Stimulated activated naive B cell treated with anti-CD40 and anti-IgM and Interleukin-4, amounts not matched to agents 10 μg/mL and 1 μg/mL and 100 μg/mL, for 72 hours (primary cell): Measurements from ENCODE around the gene USP9X.
"Not testable (repeated sequence)": the region's sequence is repeated elsewhere in the genome, so short reads cannot be mapped to it uniquely, and the experiment has no call there.

Experiments used
- ATAC-seq, 2 donors: fragments of 150-1000 bp; cut with Tn5 transposase; replicated peaks; 2 replicates each; pipeline ENCODE4 v1.10.0; 2021; ENCODE audit warnings: moderate library complexity in 1 of 2
- DNase-seq: peaks from one replicate; pipeline ENCODE4 v3.0.0; 2021
- H3K27ac Mint-ChIP-seq: one replicate; pipeline ENCODE4 v1.8.0; 2022; ENCODE audit warnings: mild to moderate bottlenecking, mixed read lengths
- H3K27me3 Mint-ChIP-seq, 2 donors: one replicate each; pipeline ENCODE4 v1.8.0; 2022; ENCODE audit warnings: mixed read lengths in 2 of 2
- H3K36me3 Mint-ChIP-seq, 2 donors: one replicate each; pipeline ENCODE4 v1.8.0; 2022; ENCODE audit warnings: mixed read lengths in 2 of 2, mild to moderate bottlenecking in 1 of 2
- H3K4me1 Mint-ChIP-seq, 2 donors: one replicate each; pipeline ENCODE4 v1.8.0; 2022; ENCODE audit warnings: mixed read lengths in 2 of 2, mild to moderate bottlenecking in 1 of 2
- H3K4me3 Mint-ChIP-seq, 2 donors: one replicate each; pipeline ENCODE4 v1.8.0; 2022; ENCODE audit warnings: mild to moderate bottlenecking in 2 of 2, mixed read lengths in 2 of 2, moderate library complexity in 1 of 2
- H3K9me3 Mint-ChIP-seq, 2 donors: one replicate each; pipeline ENCODE4 v1.8.0; 2022; ENCODE audit warnings: mixed read lengths in 2 of 2, mild to moderate bottlenecking in 1 of 2

The USP9X gene, protein sequence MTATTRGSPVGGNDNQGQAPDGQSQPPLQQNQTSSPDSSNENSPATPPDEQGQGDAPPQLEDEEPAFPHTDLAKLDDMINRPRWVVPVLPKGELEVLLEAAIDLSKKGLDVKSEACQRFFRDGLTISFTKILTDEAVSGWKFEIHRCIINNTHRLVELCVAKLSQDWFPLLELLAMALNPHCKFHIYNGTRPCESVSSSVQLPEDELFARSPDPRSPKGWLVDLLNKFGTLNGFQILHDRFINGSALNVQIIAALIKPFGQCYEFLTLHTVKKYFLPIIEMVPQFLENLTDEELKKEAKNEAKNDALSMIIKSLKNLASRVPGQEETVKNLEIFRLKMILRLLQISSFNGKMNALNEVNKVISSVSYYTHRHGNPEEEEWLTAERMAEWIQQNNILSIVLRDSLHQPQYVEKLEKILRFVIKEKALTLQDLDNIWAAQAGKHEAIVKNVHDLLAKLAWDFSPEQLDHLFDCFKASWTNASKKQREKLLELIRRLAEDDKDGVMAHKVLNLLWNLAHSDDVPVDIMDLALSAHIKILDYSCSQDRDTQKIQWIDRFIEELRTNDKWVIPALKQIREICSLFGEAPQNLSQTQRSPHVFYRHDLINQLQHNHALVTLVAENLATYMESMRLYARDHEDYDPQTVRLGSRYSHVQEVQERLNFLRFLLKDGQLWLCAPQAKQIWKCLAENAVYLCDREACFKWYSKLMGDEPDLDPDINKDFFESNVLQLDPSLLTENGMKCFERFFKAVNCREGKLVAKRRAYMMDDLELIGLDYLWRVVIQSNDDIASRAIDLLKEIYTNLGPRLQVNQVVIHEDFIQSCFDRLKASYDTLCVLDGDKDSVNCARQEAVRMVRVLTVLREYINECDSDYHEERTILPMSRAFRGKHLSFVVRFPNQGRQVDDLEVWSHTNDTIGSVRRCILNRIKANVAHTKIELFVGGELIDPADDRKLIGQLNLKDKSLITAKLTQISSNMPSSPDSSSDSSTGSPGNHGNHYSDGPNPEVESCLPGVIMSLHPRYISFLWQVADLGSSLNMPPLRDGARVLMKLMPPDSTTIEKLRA (N-terminal part only)

DNA sequence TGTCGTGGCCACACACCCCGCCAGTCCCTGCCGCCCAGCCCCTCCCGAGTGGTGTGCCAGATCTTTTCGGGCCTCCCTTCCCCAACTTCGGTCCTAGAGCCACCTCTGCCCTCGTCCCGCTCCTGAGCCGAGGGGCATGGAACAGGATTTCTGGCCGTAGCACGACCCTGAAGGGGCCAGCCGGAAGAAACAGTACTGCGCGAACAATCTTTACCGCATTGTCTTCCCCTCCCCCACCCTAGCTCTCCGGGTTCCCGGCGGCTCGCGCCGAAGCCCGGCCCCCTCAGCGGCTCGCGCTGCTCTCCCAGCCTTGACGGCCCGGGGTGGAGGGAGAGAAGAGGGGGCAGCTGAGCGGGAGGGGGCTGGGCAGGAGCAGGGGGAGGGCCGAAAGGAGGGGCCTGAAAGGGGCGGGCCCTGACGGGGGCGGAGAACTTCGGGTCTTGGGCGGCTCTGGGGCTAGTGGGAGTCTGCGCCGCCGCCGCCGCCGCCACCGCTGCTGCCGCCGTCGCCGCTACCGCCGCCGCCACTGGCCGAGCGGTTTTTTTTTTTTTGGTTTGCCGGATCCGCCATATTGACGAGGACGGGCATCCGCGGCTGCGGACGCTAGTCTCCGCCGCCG, at the start of gene USP9X:
USP9X (plus strand) TSS at position 553 of the 619 bp plus-strand sequence. CDS start 38,184 bp downstream, outside the sequence.
- peak within 1 kb of the TSS; percentile 96 to 97 for H3K4me3 Mint-ChIP-seq
- H3K36me3 Mint-ChIP-seq, result peaks cover 6 to 21% of the 10 kb centered on the region in 2 donors
- H3K4me1 Mint-ChIP-seq, result peaks cover 11% of the 10 kb centered on the region in 2 donors
- H3K9me3 Mint-ChIP-seq, result no peaks in the 10 kb centered on the region
- peak; percentile 72 to 76 for ATAC-seq
- peak within 1 kb of the TSS; percentile 100 for H3K27ac Mint-ChIP-seq
- no peaks in the 10 kb centered on the region for H3K27me3 Mint-ChIP-seq
- peak; percentile 90 for DNase-seq

DNA sequence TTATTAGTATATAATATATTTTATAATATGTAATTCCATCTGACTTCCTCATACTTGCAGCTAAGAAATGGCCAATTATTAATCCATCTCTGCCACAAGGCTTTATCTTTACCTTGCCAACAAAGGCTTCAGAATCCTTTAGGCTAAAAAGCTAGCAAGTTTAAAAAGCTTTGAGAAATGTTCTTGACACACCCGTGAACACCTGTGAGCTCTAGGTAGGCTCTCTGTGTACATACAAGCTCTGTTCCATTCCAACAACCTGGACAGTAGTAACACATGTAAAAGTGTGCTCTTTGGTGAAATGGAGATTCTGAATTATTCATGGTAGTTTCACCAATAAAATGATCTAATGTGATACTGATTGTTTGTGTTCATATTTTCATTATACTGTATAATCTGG, 49.7 kb upstream of the USP9X start:
- no peak for ATAC-seq
- Mint-ChIP-seq H3K36me3 (no peaks in the 10 kb centered on the region), H3K27me3 (peaks cover 0 to 5% of the 10 kb centered on the region in 2 donors), H3K9me3 (no peaks in the 10 kb centered on the region), H3K27ac (no peak overlapping the region), H3K4me3 (no peak overlapping the region), H3K4me1 (no peaks in the 10 kb centered on the region)
- no peak for DNase-seq

DNA sequence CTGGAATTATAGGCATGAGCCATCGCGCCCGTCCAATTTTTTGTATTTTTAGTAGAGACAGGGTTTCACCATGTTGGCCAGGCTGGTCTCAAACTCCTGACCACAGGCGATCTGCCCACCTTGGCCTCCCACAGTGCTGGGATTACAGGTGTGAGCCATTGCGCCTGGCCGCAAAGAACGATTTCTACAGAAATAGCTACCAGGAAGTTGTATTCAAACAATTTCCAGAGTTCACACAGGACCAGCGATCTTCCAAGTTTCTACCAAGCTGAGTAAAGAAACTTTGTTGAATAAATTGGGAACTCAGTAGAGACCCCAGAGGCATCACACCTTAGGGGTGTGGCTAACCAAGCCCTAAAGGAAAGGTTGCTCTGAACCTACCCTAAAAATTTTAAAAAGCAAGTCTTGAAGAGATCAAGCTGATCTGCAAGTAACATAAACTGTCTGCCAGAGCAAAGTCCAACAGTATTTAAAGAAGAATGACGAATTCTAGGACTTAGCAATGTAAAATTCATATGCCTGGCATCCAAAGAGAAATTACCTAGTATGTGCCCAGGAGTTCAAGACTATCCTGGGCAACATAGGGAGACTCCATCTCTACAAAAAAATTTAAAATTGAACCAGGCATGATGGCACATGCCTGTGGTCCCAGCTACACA, 48.4 kb upstream of the USP9X start:
- no peak overlapping the region for H3K27ac Mint-ChIP-seq
- H3K4me1 Mint-ChIP-seq, result no peaks in the 10 kb centered on the region
- H3K27me3 Mint-ChIP-seq, result peaks cover 0 to 5% of the 10 kb centered on the region in 2 donors
- ATAC-seq (no peak), DNase-seq (no peak)
- no peaks in the 10 kb centered on the region for H3K36me3 Mint-ChIP-seq
- H3K4me3 Mint-ChIP-seq, result no peak overlapping the region
- no peaks in the 10 kb centered on the region for H3K9me3 Mint-ChIP-seq

DNA sequence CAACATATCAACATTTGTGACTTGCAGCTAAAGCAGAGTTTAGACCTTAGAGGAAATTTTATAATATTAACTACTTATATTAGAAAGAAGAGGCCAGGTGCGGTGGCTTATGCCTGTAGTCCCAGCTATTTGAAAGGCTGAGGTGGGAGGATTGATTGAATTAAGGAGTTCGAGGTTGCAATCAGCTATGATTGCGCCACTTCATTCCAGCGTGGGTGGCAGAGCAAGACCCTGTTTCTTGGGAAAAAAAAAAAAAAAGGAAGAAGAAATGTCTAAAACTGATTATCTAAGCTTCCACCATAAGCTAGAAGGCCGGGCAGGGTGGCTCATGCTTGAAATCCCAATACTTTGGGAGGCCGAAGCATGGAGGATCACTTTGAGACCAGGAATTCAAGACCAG, 42.0 kb upstream of the USP9X start:
- Mint-ChIP-seq H3K4me3 (no peak overlapping the region), H3K4me1 (peaks cover 1 to 13% of the 10 kb centered on the region in 2 donors), H3K36me3 (no peaks in the 10 kb centered on the region), H3K27ac (no peak overlapping the region), H3K9me3 (no peaks in the 10 kb centered on the region), H3K27me3 (peaks cover 0 to 18% of the 10 kb centered on the region in 2 donors)
- ATAC-seq, result no peak
- no peak for DNase-seq

DNA sequence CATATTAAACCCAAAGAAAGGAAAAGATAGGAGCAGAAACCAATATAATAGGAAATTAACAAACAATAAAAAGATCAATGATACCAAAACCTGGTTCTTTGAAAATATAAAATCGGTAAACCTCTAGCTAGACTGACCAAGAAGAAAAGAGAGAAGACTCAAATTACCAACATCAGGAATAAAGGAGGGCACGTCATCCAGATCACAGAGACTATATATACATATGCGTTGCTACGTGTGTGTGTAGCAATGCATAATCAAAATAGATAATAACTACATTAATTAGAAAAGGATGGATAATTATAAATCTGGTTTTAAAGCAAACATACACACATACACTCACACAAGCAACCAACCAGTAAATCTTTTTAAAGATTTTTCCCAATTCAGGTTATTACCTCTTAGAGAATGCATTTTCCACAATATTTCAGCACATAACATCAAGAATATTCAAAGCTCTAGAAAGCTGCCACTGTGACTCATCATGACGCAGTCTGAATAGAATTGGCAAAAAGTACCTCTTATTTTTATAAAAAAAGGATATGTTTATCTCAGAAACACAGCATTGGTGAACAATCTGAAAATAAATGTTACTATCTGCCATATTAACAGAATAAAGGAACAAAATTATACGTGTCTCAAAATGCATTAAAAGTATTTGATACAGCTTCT, 41.4 kb upstream of the USP9X start:
- no peaks in the 10 kb centered on the region for H3K36me3 Mint-ChIP-seq
- ATAC-seq, result no peak
- H3K27ac Mint-ChIP-seq, result no peak overlapping the region
- no peak for DNase-seq
- no peaks in the 10 kb centered on the region for H3K9me3 Mint-ChIP-seq
- H3K4me1 Mint-ChIP-seq, result peaks cover 1 to 13% of the 10 kb centered on the region in 2 donors
- no peak overlapping the region for H3K4me3 Mint-ChIP-seq
- peaks cover 0 to 18% of the 10 kb centered on the region in 2 donors for H3K27me3 Mint-ChIP-seq

DNA sequence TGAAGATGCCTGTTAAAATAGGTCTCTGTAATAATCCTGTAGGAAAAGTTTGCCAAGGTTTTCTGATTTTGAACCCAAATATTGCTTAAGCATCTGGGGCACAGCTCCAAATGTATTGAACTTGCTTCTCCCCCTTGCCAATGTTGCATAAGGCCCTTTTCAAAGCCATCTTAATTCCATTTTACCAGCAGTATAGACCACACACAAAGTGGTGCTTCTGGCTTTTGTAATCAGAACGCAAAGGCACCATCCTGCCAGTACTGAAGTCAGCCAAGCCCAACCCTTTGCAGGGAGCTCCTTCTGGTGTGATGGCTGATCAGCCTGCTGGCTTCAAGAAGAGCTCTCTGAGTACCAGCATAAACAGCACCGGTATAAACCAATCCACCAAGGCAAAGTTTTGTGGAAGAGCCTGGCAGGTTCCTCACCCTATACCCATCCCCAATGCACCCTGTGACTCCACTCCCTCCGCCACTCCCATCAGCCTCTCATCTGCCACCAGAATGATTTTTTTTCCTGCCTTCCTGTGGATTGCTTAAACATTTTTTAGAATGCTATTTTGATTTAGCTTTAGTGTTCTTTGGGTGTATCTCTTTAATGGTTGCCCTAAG, 39.2 kb upstream of the USP9X start:
- Mint-ChIP-seq H3K27me3 (peaks cover 0 to 18% of the 10 kb centered on the region in 2 donors), H3K4me3 (no peak overlapping the region), H3K9me3 (no peaks in the 10 kb centered on the region), H3K4me1 (peaks cover 1 to 13% of the 10 kb centered on the region in 2 donors), H3K27ac (no peak overlapping the region), H3K36me3 (no peaks in the 10 kb centered on the region)
- ATAC-seq (no peak), DNase-seq (no peak)

DNA sequence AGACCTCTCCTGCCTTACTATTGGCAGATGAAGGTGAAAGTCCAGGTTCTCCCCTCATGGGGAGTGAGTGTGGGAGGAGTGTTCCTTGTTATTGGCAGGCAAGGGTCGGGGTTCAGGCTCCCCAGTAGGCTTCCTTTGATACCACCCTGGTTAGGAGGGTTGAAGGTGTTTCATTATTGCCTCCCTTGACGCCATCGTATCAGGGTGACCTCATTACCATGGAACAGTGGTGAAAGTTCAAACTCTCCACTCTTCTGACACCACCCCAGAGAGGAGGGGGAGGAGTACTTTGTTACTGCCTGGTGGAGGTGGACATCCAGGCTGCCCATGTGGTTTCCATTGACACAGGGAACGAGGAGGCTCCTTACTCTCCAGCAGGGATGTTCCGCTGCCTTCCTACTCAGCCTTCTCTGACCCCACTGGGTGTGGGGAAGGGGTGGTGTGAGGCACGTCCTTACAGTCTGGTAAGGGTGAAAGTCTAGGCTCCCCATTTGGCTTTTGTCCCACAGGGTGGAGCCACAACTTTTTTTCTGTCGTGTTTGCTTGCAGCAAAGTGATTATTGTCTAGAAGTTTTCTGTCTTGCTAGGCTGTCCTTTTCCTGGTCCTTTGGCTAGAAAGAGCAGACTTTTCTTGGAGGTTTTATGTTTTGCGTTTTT, 37.2 kb upstream of the USP9X start:
- ATAC-seq, result no peak
- H3K4me3 Mint-ChIP-seq, result no peak overlapping the region
- no peak overlapping the region for H3K27ac Mint-ChIP-seq
- no peaks in the 10 kb centered on the region for H3K36me3 Mint-ChIP-seq
- no peak for DNase-seq
- H3K4me1 Mint-ChIP-seq, result peaks cover 1 to 13% of the 10 kb centered on the region in 2 donors
- H3K9me3 Mint-ChIP-seq, result no peaks in the 10 kb centered on the region
- peaks cover 0 to 14% of the 10 kb centered on the region in 2 donors for H3K27me3 Mint-ChIP-seq

DNA sequence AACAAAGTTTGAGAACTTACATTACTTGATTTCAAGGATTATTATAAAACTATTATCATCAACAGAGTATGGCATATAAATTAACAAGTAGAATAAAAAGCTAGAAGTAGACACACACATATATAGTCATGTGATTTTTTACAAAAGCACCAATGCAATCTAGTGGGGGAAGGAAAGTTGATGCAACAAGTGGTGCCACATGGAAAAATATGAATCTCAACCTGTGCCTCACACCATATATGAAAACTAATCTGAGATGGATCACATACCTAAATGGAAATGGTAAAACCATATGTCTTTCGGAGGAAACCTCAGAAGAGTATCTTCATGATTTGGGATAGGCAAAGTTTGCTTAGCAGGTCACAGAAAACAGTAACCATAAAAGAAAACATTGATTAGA, 34.9 kb upstream of the USP9X start:
- H3K9me3 Mint-ChIP-seq, result no peaks in the 10 kb centered on the region
- DNase-seq, result no peak
- no peak overlapping the region for H3K27ac Mint-ChIP-seq
- H3K4me1 Mint-ChIP-seq, result peaks cover 1 to 13% of the 10 kb centered on the region in 2 donors
- no peaks in the 10 kb centered on the region for H3K36me3 Mint-ChIP-seq
- ATAC-seq, result no peak
- no peak overlapping the region for H3K4me3 Mint-ChIP-seq
- peaks cover 0 to 10% of the 10 kb centered on the region in 2 donors for H3K27me3 Mint-ChIP-seq

DNA sequence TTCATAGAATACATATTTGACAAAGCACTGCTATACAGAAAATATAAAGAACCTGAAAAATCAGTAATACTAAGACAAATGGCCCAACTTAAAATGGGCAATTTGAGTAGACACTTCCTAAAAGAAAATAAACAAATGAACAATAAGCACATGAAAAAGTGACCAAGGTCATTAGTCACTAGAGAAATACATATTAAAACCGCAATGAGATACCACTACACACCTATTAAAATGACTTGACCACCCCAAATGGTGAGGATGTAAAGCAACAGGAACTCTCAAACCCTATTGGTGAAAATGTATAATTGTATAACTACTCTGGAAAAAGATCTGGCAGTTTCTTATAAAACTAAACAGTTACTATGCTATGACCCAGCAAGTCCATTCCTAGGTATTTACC, 34.0 kb upstream of the USP9X start:
- Mint-ChIP-seq H3K36me3 (no peaks in the 10 kb centered on the region), H3K27ac (no peak overlapping the region), H3K4me1 (peaks cover 1 to 13% of the 10 kb centered on the region in 2 donors), H3K27me3 (peaks cover 0 to 6% of the 10 kb centered on the region in 2 donors), H3K9me3 (no peaks in the 10 kb centered on the region), H3K4me3 (no peak overlapping the region)
- DNase-seq, result no peak
- ATAC-seq, result no peak

DNA sequence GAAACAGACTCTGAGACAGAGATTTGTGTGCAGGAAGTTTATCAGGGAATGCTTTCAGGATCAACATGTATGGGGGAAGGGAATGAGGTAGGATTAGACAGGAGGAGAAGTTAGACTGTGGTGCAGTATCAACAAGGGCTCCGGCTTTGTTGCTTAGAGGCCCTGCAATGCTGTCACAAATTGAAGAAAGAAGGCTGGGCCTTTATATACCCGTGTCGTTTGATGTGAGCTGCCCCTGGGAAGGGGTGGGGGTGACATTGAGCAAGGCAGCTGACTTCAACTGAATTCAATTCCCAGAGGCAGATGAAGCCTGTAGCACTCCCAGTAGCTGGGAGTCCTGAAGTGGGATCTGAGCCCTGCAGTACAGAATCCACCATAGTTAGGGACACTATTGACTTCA, 29.5 kb upstream of the USP9X start:
- peaks cover 0 to 2% of the 10 kb centered on the region in 2 donors for H3K4me1 Mint-ChIP-seq

DNA sequence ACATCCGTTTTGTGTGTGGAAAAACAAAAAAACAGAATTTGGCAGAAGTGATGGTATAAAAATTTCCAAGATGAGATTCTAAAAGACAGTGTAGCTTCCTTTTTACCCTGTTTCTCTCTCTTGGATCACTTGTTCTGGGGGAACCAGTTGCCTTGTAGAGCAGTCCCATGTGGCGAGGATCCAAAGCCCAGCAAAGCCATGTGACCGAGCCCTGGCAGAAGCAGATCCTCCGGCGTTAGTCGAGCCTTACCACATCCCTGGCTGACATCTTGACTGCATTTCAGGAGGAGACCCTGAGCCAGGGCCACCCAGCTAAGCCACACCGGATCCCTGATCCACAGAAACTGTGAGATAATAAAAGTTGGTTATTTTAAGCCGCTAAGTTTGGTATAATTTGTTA, 22.0 kb upstream of the USP9X start:
- not testable (repeated sequence) for DNase-seq, H3K4me3 Mint-ChIP-seq, H3K36me3 Mint-ChIP-seq, H3K27ac Mint-ChIP-seq, H3K4me1 Mint-ChIP-seq, H3K9me3 Mint-ChIP-seq, H3K27me3 Mint-ChIP-seq, ATAC-seq

More for the DNA sequence above, 29.5 kb upstream of the USP9X start:
- Mint-ChIP-seq H3K27ac (no peak overlapping the region), H3K27me3 (no peaks in the 10 kb centered on the region), H3K9me3 (no peaks in the 10 kb centered on the region), H3K36me3 (no peaks in the 10 kb centered on the region), H3K4me3 (no peak overlapping the region)
- ATAC-seq (no peak), DNase-seq (no peak)

DNA sequence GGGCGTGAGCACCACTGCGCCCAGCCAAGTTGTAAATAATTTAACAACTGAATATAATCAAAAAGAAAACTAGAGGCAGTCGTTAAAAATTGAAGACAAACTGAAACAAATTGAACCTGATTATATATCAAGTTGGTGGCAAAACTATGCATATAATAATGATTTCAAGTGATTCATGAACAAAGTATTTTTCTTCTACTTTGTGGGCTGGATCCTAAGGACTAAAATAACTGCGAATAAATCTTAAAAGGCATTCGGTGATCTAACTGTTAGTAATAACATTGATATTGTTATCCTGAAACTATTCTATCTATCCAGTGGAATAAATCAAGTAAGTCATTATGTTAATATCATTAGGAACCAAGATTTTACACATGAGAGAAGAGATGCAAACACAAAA, 21.2 kb upstream of the USP9X start:
- Mint-ChIP-seq H3K27ac (no peak overlapping the region), H3K4me1 (peaks cover 0 to 2% of the 10 kb centered on the region in 2 donors), H3K9me3 (no peaks in the 10 kb centered on the region), H3K36me3 (no peaks in the 10 kb centered on the region), H3K4me3 (no peak overlapping the region), H3K27me3 (peaks cover 0 to 6% of the 10 kb centered on the region in 2 donors)
- DNase-seq (no peak), ATAC-seq (no peak)
